ENCODE results near the gene ZBTB7C.

DNA sequence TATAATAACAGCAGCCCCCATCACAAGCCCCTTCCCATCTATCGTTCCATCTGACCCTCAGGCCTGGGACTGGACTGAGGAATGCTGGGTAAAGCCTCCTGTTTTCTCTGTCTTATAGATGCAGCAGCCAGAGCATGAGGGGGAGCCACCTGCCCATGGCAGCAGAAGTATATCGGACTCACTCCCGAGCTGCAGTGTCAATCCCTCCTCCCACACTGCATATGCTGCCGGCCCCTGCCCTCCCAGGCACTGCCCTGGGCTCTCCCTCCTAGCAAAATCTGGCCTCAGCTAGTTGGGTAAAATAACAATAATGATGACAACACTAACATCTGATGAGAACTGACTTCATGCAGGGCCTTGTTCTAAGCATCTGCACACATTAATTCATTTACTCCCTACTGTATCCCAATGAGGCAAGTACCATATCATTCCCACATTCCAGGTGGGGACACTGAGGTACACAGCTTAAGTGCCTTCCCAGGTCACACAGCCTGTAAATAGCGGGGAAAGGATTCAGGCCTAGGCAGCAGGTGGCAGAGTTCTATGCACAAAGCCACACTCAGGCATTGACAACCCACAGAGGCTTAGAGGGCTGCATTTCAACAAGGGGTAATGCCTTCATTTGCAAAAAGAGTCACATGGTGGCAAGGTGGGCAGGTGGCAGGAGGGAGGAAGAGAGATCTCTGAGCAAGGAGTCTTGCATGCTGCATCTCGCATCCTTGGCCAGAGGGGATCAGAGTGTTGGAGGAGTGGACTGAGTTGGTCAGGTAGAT, 190.0 kb downstream of the ZBTB7C start:
- TF ChIP-seq, protein P1, sequence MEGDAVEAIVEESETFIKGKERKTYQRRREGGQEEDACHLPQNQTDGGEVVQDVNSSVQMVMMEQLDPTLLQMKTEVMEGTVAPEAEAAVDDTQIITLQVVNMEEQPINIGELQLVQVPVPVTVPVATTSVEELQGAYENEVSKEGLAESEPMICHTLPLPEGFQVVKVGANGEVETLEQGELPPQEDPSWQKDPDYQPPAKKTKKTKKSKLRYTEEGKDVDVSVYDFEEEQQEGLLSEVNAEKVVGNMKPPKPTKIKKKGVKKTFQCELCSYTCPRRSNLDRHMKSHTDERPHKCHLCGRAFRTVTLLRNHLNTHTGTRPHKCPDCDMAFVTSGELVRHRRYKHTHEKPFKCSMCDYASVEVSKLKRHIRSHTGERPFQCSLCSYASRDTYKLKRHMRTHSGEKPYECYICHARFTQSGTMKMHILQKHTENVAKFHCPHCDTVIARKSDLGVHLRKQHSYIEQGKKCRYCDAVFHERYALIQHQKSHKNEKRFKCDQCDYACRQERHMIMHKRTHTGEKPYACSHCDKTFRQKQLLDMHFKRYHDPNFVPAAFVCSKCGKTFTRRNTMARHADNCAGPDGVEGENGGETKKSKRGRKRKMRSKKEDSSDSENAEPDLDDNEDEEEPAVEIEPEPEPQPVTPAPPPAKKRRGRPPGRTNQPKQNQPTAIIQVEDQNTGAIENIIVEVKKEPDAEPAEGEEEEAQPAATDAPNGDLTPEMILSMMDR (optimal IDR thresholded peaks at IDR 0.05 in 1 of 3, IDR thresholded peaks at IDR 0.05 in 1 of 3, conservative IDR thresholded peaks at IDR 0.05 in 1 of 3; ENCODE audit: extremely low read depth in 1 of 3, insufficient read depth in 2 of 3, low read length in 3 of 3), result peak in 1 of 3 experiments; percentile 12
- TF ChIP-seq EZH2 (IDR thresholded peaks at IDR 0.05; ENCODE audit: low read length), result no peak
